Measurements from ENCODE around the gene GAS1.

DNA sequence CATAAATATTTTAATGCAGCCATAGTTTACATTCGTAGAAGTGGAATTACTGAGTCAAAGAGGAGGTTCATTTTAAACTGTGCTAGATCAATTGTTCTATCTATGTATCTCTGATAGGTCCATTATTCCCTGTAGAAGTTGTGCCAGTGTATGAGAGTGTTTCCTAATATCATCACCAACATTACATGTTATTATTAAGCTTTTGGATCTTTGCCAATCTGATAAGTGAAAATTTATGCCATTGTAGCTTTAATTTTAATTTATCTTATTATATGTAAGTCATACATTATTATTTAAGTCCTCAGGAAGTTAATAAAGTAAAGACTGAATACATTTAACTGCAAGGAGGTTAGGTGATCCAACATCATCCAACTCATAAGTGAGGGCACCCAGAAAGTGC lies 10.9 kb upstream of the GAS1 start:
- TF ChIP-seq, protein P1, sequence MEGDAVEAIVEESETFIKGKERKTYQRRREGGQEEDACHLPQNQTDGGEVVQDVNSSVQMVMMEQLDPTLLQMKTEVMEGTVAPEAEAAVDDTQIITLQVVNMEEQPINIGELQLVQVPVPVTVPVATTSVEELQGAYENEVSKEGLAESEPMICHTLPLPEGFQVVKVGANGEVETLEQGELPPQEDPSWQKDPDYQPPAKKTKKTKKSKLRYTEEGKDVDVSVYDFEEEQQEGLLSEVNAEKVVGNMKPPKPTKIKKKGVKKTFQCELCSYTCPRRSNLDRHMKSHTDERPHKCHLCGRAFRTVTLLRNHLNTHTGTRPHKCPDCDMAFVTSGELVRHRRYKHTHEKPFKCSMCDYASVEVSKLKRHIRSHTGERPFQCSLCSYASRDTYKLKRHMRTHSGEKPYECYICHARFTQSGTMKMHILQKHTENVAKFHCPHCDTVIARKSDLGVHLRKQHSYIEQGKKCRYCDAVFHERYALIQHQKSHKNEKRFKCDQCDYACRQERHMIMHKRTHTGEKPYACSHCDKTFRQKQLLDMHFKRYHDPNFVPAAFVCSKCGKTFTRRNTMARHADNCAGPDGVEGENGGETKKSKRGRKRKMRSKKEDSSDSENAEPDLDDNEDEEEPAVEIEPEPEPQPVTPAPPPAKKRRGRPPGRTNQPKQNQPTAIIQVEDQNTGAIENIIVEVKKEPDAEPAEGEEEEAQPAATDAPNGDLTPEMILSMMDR (IDR thresholded peaks at IDR 0.05): no peak
- no peak for TF ChIP-seq EZH2 (IDR thresholded peaks at IDR 0.05; ENCODE audit: borderline replicate concordance, insufficient read depth, low read depth, low read length, poor library complexity, severe bottlenecking)

Measured in B cell (primary cell).